Stimulated activated CD4-positive, alpha-beta T cell treated with anti-CD3 and anti-CD28 coated beads, Interleukin-12 subunit alpha, Interleukin-12 subunit beta, amount 100 ng/mL, for 4 hours (primary cell): ENCODE data around the gene CACNA2D2.
A peak's percentile ranks its signal among the peaks of the same experiment; 100 is the strongest.
"Not testable (repeated sequence)": the region's sequence is repeated elsewhere in the genome, so short reads cannot be mapped to it uniquely, and the experiment has no call there.

Experiments
- DNase-seq: peaks from one replicate; pipeline ENCODE4 v3.0.0-alpha.2; 2020

The CACNA2D2 gene

DNA sequence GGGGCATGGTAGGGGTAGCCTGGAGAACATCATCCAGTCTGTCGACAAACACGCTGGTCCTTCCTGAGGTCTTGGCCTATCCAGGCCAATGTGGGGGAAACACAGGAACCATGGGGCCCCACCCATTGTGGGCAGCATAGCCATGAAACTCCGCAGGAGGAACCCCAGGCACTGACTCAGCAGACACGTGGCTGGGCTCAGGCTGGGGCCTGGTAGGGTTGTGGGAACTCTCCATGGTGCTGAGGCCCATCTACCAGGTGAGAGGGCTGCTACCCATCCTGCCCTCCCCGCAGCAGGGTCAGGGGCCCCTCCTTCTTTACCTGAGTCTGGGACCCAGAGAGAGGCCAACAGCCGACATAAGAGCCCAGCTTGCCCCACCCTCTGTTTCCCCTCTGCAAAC, 22.6 kb upstream of the CACNA2D2 start:
- peak; percentile 51 for DNase-seq

DNA sequence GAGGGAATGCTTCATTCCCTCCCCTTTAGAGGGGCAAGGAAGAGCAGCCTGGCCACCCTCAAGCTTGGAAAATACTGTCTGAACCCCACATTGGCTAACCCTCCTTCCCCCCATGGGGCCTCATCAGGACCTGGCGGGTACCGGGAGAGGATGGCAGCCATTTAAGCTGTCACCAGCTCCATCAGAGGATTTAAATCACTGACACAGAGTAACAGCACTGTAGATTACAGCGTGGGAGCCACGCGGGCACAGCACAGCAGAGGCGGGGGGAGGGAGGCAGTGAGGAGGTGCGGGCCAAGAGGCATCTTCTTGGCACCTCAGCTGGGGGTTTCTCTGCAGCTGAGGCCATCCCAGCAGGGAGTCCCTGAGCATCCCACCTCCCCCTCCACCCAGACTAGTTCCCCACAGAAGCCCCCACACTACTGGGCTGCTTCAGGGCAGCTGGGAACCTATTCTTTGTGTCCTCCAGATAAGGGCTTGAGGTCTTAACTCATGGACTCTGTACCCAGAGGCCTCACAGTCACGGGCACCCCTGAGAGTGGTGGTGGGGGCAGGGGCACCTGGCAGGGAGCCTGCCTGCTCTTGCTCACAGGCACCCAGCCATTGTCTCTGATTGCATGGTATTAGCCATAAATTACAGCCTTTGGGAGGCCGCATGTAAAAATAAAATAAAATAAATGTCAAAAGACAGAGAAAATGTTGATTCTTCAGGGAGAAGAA, 21.9 kb upstream of the CACNA2D2 start:
- no peak for DNase-seq

GRCh38 chr3:50524746-50525145, 21.3 kb upstream of the CACNA2D2 start:
- DNase-seq, result no peak

DNA sequence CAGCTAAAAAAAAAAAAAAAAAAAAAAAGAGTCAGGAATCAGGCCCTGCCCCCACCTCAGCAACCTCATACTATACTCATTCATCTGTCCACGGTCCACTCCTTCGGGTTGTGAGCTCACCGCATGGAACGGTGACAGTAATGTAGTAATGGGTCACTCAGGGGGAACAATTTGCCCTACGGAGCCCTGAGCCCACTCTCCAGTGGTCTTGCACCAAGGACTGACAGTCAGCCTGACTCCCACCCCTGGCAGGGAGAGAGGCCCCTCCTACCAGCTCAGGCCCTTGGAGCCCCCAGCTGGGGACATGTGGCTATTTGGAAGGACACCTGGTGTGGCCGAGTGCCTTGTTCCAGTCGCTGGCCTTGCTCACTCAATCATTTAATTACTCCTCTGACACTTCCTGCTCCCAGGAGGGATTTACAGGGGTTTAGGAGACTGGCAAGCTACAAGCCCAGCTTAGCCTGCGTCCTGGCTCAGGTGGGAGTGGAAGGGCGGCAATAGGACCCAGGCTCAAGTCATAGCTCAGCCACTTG, 19.9 kb upstream of the CACNA2D2 start:
- DNase-seq, result no peak

DNA sequence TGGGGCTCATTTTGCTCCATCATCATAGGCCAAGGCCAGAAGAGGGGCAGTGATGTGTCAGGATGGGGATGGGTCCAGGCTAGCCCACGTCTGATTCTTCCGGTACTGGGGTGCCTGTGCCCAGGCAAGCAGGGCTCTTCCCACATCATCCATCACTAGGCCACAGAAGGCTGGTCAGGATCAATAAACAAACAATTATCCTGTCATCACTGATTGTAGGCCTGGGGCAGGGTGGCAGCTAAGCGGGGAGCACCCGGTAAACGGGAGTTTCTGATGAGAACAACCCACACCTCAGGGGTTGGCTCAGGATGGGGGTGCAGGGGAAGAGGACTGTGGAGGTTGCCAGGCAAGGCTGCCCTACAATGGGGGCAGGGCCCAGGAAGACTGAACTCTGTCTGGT, 18.1 kb upstream of the CACNA2D2 start:
- no peak for DNase-seq

GRCh38 chr3:50520849-50521248, 17.4 kb upstream of the CACNA2D2 start:
- DNase-seq, result no peak

- peak; percentile 71 for DNase-seq
Measured at GRCh38 chr3:50519471-50520089, 16.1 kb upstream of the CACNA2D2 start.

- DNase-seq, result no peak
Measured at GRCh38 chr3:50518436-50518835, 15.0 kb upstream of the CACNA2D2 start.

GRCh38 chr3:50517721-50518206, 14.3 kb upstream of the CACNA2D2 start:
- no peak for DNase-seq

DNA sequence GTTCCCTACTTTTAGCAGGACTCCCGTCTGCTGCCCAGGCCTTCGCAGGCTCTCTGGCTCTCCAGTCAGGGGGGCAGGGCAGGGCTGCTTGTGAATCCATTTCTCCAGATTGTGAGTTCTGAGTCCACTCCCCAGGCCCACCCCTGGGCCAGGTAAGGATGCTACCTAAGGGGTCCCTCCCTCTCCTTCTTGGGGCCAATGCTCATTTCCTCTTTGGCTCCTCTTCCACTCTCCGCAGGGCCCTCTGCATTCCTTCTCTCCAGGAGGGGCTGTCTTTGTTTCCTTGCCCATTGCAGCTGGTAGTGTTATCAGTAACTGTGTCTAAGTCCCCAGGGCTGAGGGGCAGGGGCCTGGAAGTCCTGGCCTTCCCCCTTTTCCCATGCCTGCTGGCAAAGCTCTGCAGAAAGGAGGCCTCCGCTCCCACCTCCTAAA, 13.0 kb upstream of the CACNA2D2 start:
- DNase-seq, result no peak

DNA sequence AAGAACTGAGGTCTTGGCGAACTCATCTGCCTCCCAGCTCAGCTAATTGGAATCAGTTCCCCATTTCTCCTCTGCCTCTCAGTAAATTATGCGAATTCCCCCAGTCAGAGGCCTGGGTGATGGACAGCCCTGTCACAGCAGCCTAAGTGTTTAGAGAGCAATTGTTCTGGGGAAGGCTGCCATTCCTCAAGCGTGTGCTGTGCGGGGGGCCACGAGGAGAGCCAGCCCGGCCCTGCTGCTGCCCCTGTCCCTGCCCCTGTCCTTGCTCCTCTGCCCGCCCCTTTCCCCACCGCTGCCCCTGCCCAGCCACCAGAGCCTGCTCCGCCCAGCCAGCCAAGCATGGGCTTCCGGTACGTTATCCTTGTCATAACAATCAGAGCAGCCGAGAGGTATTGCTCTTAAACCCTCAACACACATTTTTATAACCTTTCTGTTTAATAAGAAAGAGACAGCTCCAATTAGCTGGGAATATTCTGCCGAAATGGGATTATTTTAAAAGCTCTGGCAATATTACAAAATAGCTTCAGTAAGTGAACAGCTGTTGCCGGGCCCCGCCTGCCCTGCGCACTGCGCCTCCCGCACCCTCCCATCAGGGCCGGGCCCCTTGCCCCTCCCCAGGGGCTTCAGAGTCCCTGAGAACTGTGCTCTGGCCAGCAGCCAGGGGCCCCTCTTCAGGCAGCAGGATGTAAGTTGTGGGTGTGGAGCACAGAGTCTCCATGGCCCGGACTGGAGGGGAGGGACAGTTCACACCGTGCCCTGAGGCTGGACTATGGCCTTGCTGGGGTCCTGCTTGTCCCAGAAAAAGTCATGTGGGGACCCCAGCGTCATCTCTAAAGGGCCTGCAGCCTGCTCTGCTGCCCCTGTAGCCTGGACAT, 12.4 kb upstream of the CACNA2D2 start:
- no peak for DNase-seq

DNA sequence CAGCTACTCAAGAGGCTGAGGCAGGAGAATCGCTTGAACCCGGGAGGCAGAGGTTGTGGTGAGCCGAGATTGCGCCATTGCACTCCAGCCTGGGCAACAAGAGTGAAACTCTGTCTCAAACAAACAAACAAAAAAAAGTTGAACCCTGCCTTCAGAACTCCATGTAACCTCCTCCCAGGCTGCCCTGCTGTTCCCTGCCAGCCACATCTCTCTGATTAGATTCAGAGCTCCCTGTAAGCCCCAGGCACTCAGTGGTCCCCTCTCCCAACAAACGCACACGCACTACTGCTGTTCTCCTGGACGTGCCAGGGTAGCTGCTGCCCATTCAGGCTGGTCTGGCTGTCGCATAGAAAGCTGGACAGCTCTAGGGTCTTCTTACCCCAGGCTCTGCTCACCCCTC, 9.5 kb upstream of the CACNA2D2 start:
- DNase-seq, result not testable (repeated sequence)

- no peak for DNase-seq
Measured at GRCh38 chr3:50512131-50512530, 8.7 kb upstream of the CACNA2D2 start.

- DNase-seq, result no peak
Measured at GRCh38 chr3:50510325-50510724, 6.9 kb upstream of the CACNA2D2 start.

- no peak for DNase-seq
Measured at GRCh38 chr3:50509715-50510114, 6.3 kb upstream of the CACNA2D2 start.

- no peak for DNase-seq
Measured at GRCh38 chr3:50508821-50509220, 5.4 kb upstream of the CACNA2D2 start.

- DNase-seq, result no peak
Measured at GRCh38 chr3:50506169-50506568, 2.7 kb upstream of the CACNA2D2 start.

GRCh38 chr3:50504681-50505080, 1.2 kb upstream of the CACNA2D2 start:
- DNase-seq, result no peak

DNA sequence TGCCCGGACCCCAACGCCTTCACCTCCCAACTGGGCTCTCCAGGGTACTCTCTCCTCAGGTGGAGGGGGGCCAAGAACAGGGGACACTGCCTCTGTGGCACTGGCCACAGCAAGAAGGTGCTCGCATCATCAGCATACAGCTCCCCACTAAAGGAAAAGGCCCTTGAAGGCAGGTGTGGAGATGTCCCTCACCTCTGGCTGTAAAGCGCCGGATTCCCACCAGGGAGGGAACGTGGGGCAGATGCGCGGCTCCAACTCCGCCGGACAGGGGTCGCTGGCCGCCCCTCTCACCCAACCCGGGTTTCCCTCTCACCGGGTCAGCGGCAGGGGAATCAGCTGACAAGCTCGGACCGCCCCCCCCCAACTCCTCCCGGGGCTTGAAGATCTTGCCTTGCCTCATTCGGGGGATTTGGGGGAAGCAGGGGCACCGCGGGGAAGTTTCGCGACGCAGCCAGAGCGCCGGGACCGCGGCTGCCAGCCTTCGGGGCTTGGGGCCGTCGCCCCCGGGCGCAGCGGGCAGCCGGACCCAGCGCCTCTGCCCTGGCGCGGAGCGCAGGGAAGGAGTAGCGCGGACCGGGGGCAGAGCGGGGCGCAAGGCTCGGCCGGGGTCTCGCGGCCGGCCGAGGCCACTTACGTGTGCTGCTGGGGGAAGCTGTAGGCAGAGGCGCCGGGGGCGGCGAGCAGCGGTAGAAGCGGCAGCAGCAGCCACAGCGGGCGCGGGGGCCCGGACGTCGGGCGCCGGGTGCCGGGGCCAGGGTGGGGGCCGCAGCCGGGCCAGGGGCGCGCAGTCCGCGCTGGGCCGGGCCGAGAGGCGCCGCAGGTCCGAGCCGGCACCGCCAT, 630 bp downstream of the CACNA2D2 start:
- DNase-seq, result peak; percentile 15

DNA sequence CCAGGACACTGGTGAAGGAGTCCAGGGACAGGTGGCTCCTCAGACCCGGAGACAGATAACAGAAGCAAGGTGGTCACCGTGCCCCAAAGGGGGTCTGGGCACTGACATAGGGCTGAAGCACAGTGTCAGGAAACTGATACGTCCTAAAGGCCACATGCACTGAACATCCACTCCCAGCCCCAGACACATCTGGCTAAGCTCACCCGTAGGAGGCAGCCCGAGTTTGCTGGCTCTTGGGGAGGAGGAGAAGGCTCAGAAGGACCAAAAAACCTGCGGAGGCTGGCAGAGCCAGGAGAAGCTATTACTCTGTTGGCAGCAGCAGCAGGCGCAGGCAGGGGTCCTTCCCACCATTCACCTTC, 1.2 kb downstream of the CACNA2D2 start:
- DNase-seq, result no peak

GRCh38 chr3:50495609-50496423, 7.6 kb downstream of the CACNA2D2 start:
- no peak for DNase-seq

- DNase-seq, result no peak
Measured at GRCh38 chr3:50494126-50494525, 9.3 kb downstream of the CACNA2D2 start.
